WTC11 (cell line): ENCODE data around the gene KIAA0930. TPM values are rescaled to one million over a fixed set of nuclear protein-coding genes. Genes with fewer than 3 reads are reported as not detected.

Experiments used
- ATAC-seq: fragments of 200-7000 bp; cut with Tn5 transposase; 2 replicates; pipeline ENCODE4 v1.10.0; 2021; ENCODE audit warnings: mild to moderate bottlenecking, moderate library complexity
- CTCF ChIA-PET: fragments of 300-600 bp; sonication (Branson Sonifier 250); formaldehyde crosslinking; loops from one replicate; lab custom pipeline; 2021; ENCODE audit warnings: antibody characterized with exemption; lab: Charles Lee
- POLR2A ChIA-PET: fragments of 350-600 bp; sonication (Branson Sonifier 250); formaldehyde crosslinking; loops from one replicate; lab custom pipeline; 2021; ENCODE audit warnings: antibody characterized with exemption; lab: Charles Lee
- DNase-seq: peaks from one replicate; pipeline ENCODE4 v3.0.0; 2021; ENCODE audit warnings: low spot score
- H3K27ac Mint-ChIP-seq: 2 replicates; pipeline ENCODE4 v1.8.0; 2021; ENCODE audit warnings: mixed read lengths
- H3K27me3 Mint-ChIP-seq: 2 replicates; pipeline ENCODE4 v1.8.0; 2021; ENCODE audit warnings: low read depth, mild to moderate bottlenecking, moderate library complexity, mixed read lengths
- H3K36me3 Mint-ChIP-seq: 2 replicates; pipeline ENCODE4 v1.8.0; 2021; ENCODE audit warnings: mixed read lengths
- H3K4me1 Mint-ChIP-seq: 2 replicates; pipeline ENCODE4 v1.8.0; 2022; ENCODE audit warnings: mixed read lengths
- H3K4me3 Mint-ChIP-seq: 2 replicates; pipeline ENCODE4 v1.8.0; 2021; ENCODE audit warnings: mild to moderate bottlenecking, moderate library complexity, mixed read lengths
- H3K9me3 Mint-ChIP-seq: 2 replicates; pipeline ENCODE4 v1.8.0; 2021; ENCODE audit warnings: mixed read lengths
- AR ChIP-seq: fragments of 250-450 bp; sonication (Bioruptor Pico); IDR thresholded peaks from 2 replicates; pipeline ENCODE4 v1.9.0; 2021; ENCODE audit warnings: mild to moderate bottlenecking
- ARID4B ChIP-seq: sonication (generic); formaldehyde crosslinking; IDR thresholded peaks from 2 replicates; pipeline ENCODE4 v1.8.0; 2023; ENCODE audit warnings: missing genetic modification reagents, mild to moderate bottlenecking, borderline replicate concordance
- ATF3 ChIP-seq: sonication (generic); formaldehyde crosslinking; conservative IDR thresholded peaks from 2 replicates; pipeline ENCODE4 v1.8.1; 2022; ENCODE audit warnings: mild to moderate bottlenecking, missing genetic modification reagents
- CDX4 ChIP-seq: fragments of 250-450 bp; sonication (Bioruptor Pico); IDR thresholded peaks from 2 replicates; pipeline ENCODE4 v1.9.0; 2021; ENCODE audit warnings: moderate library complexity, mild to moderate bottlenecking, inconsistent platforms, borderline replicate concordance
- E2F1 ChIP-seq: sonication (generic); formaldehyde crosslinking; IDR thresholded peaks from 2 replicates; pipeline ENCODE4 v1.8.0; 2022; ENCODE audit warnings: mild to moderate bottlenecking, missing genetic modification reagents
- GABPB1 ChIP-seq: sonication (generic); formaldehyde crosslinking; IDR thresholded peaks from 2 replicates; pipeline ENCODE4 v1.8.1; 2023; ENCODE audit warnings: mild to moderate bottlenecking, missing genetic modification reagents
- KAT7 ChIP-seq: sonication (generic); formaldehyde crosslinking; IDR thresholded peaks from 2 replicates; pipeline ENCODE4 v1.8.1; 2023; ENCODE audit warnings: missing genetic modification reagents, mild to moderate bottlenecking, borderline replicate concordance
- MLX ChIP-seq: sonication (generic); formaldehyde crosslinking; IDR thresholded peaks from 2 replicates; pipeline ENCODE4 v1.8.1; 2023; ENCODE audit warnings: mild to moderate bottlenecking, missing genetic modification reagents, moderate library complexity
- MXD4 ChIP-seq: fragments of 250-450 bp; sonication (Bioruptor Pico); IDR thresholded peaks from 2 replicates; pipeline ENCODE4 v1.8.0; 2021; ENCODE audit warnings: mild to moderate bottlenecking, moderate library complexity, borderline replicate concordance
- NFE2L1 ChIP-seq: sonication (generic); formaldehyde crosslinking; IDR thresholded peaks from 2 replicates; pipeline ENCODE4 v1.8.1; 2023; ENCODE audit warnings: missing genetic modification reagents
- NFYB ChIP-seq: sonication (generic); formaldehyde crosslinking; conservative IDR thresholded peaks from 2 replicates; pipeline ENCODE4 v1.8.0; 2022; ENCODE audit warnings: low read depth, missing genetic modification reagents
- PREB ChIP-seq: sonication (generic); formaldehyde crosslinking; IDR thresholded peaks from 2 replicates; pipeline ENCODE4 v1.8.1; 2022; ENCODE audit warnings: mild to moderate bottlenecking, missing genetic modification reagents, moderate library complexity, borderline replicate concordance
- RORB ChIP-seq: fragments of 250-450 bp; sonication (Bioruptor Pico); IDR thresholded peaks from 2 replicates; pipeline ENCODE4 v1.9.0; 2021; ENCODE audit warnings: mild to moderate bottlenecking
- ZNF317 ChIP-seq: sonication (generic); formaldehyde crosslinking; IDR thresholded peaks from 2 replicates; pipeline ENCODE4 v1.8.1; 2023; ENCODE audit warnings: low read depth, mild to moderate bottlenecking, moderate library complexity, missing genetic modification reagents, borderline replicate concordance
- microRNA-seq: library from miRNA; unstranded; fragments of <30 nt; microRNA quantifications from one replicate; pipeline ENCODE4 v1.2.0, GENCODE V29; 2022; ENCODE audit warnings: borderline number of aligned reads
- total RNA-seq: library from RNA; stranded (reverse); gene quantifications from 3 replicates; pipeline ENCODE4 v1.2.3, GENCODE V29; 2021

KIAA0930 gene
- total RNA-seq, 1 experiment from 2014 or later, result 62.1 TPM

- POLR2A ChIA-PET, result no interaction called here
These were observed 98.3 kb downstream of the KIAA0930 start for GRCh38 chr22:45142376-45142775.

More at GRCh38 chr22:45142376-45142775, 98.3 kb downstream of the KIAA0930 start:
- CTCF ChIA-PET, result no interaction called here
- DNase-seq, result no peak
- H3K27ac Mint-ChIP-seq, result no peak overlapping the region
- H3K36me3 Mint-ChIP-seq, result peaks cover 6% of the 10 kb centered on the region; the same call in 1 of the 2 replicates
- ATAC-seq, result no peak
- TF ChIP-seq MLX (CRISPR knock-in tag), result no peak
- TF ChIP-seq GABPB1 (CRISPR knock-in tag), result no peak
- no peak for TF ChIP-seq PREB (CRISPR knock-in tag)
- TF ChIP-seq NFYB (CRISPR knock-in tag), result no peak
- no peak for TF ChIP-seq CDX4 (CRISPR knock-in tag)
- no peak for TF ChIP-seq ATF3 (CRISPR knock-in tag)
- no peak for TF ChIP-seq AR
- no peak for TF ChIP-seq RORB (CRISPR knock-in tag)
- no peak for TF ChIP-seq ARID4B (CRISPR knock-in tag)
- no peak for TF ChIP-seq KAT7
- TF ChIP-seq E2F1 (CRISPR knock-in tag), result no peak
- TF ChIP-seq MXD4 (CRISPR knock-in tag), result no peak
- no peak for TF ChIP-seq NFE2L1 (CRISPR knock-in tag)
- TF ChIP-seq ZNF317 (CRISPR knock-in tag), result no peak
- TF ChIP-seq, all 79 proteins: peak for 0
- peaks cover 22% of the 10 kb centered on the region for H3K9me3 Mint-ChIP-seq
- no peak overlapping the region for H3K4me3 Mint-ChIP-seq
- H3K27me3 Mint-ChIP-seq, result peaks cover 6% of the 10 kb centered on the region; the same call in 1 of the 2 replicates
- H3K4me1 Mint-ChIP-seq, result no peaks in the 10 kb centered on the region

Small RNAs within 50 kb of the gene (microRNA-seq; reads per million reads assigned to microRNA genes)
- 15.0 reads per million, percentile 35 among the genes with 10 or more reads in this experiment for gene MIR1249

Other genes starting within 250 kb of the KIAA0930 start
- 90.6 to 107 TPM (median 92.5 TPM) in 3 replicates for gene PHF21B, start 230.9 kb downstream of the KIAA0930 start, total RNA-seq
- gene NUP50, start 77.0 kb downstream of the KIAA0930 start, total RNA-seq, result 98.6 to 131 TPM (median 106 TPM) in 3 replicates
- 0.23 to 0.62 TPM (median 0.37 TPM) in 3 replicates for gene UPK3A, start 44.1 kb upstream of the KIAA0930 start, total RNA-seq
- gene FAM118A, start 69.0 kb upstream of the KIAA0930 start, total RNA-seq, result 20.7 to 21.6 TPM (median 21.3 TPM) in 3 replicates
- gene SMC1B, start 172.7 kb upstream of the KIAA0930 start, total RNA-seq, result 0.07 to 0.18 TPM (median 0.11 TPM) in 3 replicates
- gene RIBC2, start 172.8 kb upstream of the KIAA0930 start, total RNA-seq, result 1.7 to 2.4 TPM (median 2.4 TPM) in 3 replicates